Suprapubic skin (tissue), 4 donors: ENCODE data around the gene KHSRP.

Source experiments
- CTCF ChIP-seq, 2 donors: fragments of 200-600 bp in 1 of 2; fragments of 450-650 bp in 1 of 2; sonication (generic) in 1 of 2; IDR thresholded peaks; one replicate each; pipeline ENCODE4 v1.5.1; 2016 to 2019; ENCODE audit warnings: antibody characterized with exemption in 2 of 2, mild to moderate bottlenecking in 1 of 2, moderate library complexity in 1 of 2
- EP300 ChIP-seq: sonication (generic); formaldehyde crosslinking; IDR thresholded peaks from one replicate; pipeline ENCODE4 v1.6.1; 2017; ENCODE audit warnings: antibody characterized with exemption
- POLR2A ChIP-seq, 2 donors: fragments of 450-650 bp; IDR thresholded peaks; one replicate each; pipeline ENCODE4 v1.6.1; 2017; ENCODE audit warnings: antibody characterized with exemption in 2 of 2, mild to moderate bottlenecking in 2 of 2, moderate library complexity in 2 of 2
- POLR2AphosphoS5 ChIP-seq, 3 donors: sonication (generic); formaldehyde crosslinking; IDR thresholded peaks; one replicate each; pipeline ENCODE4 v1.6.1; 2017; ENCODE audit warnings: antibody characterized with exemption in 3 of 3

GRCh38 chr19:6448045-6448444 lies 23.4 kb upstream of the KHSRP start:
- TF ChIP-seq CTCF (IDR thresholded peaks at IDR 0.05) (no peak), POLR2AphosphoS5 (IDR thresholded peaks at IDR 0.05) (no peak), POLR2A (IDR thresholded peaks at IDR 0.05) (no peak), EP300 (no peak)
